GM19099 (cell line): ENCODE measurements around the gene DPF3.

Experiments used
- POLR2A ChIP-seq: IDR thresholded peaks from 3 replicates; pipeline ENCODE4 v1.6.1; 2011; ENCODE audit warnings: low read depth; ENCODE audit not compliant: insufficient read length; ENCODE audit errors: extremely low read depth

DPF3 gene

GRCh38 chr14:72740966-72741825 is 152.7 kb downstream of the DPF3 start:
- TF ChIP-seq POLR2A = no peak

- no peak for TF ChIP-seq POLR2A
Observed at GRCh38 chr14:72740504-72740961, 153.4 kb downstream of the DPF3 start.

GRCh38 chr14:72739446-72740405 is 154.2 kb downstream of the DPF3 start:
- no peak for TF ChIP-seq POLR2A

- no peak for TF ChIP-seq POLR2A
Observed at GRCh38 chr14:72738161-72738611, 155.7 kb downstream of the DPF3 start.

GRCh38 chr14:72737560-72737943 is 156.3 kb downstream of the DPF3 start:
- TF ChIP-seq POLR2A = no peak

- TF ChIP-seq POLR2A = no peak
Observed at GRCh38 chr14:72736786-72737559, 156.9 kb downstream of the DPF3 start.

GRCh38 chr14:72736308-72736707 is 157.6 kb downstream of the DPF3 start:
- TF ChIP-seq POLR2A = no peak

- TF ChIP-seq POLR2A = no peak
Observed at GRCh38 chr14:72732022-72732780, 161.7 kb downstream of the DPF3 start.

- no peak for TF ChIP-seq POLR2A
Observed at GRCh38 chr14:72731252-72732020, 162.5 kb downstream of the DPF3 start.

GRCh38 chr14:72730468-72730867 is 163.4 kb downstream of the DPF3 start:
- no peak for TF ChIP-seq POLR2A

GRCh38 chr14:72726444-72726843 is 167.5 kb downstream of the DPF3 start:
- no peak for TF ChIP-seq POLR2A

GRCh38 chr14:72723858-72724530 is 169.9 kb downstream of the DPF3 start:
- TF ChIP-seq POLR2A = no peak
